Cardiac fibroblast (primary cell): ENCODE results near the gene EXOC1.

Experiments used
- DNase-seq, 2 donors: peaks; one replicate each; pipeline versions ENCODE4 v3.0.0 to v3.0.0-alpha.2; 2010; ENCODE audit warnings: low read depth in 2 of 2
- H3K4me3 ChIP-seq, 2 donors: replicated peaks in 1 of 2; 1 replicate in 1 of 2; 2 replicates in 1 of 2; pipeline ENCODE4 v1.5.1; 2011; ENCODE audit warnings: low read depth in 2 of 2, low read length in 2 of 2, mild to moderate bottlenecking in 2 of 2, moderate library complexity in 1 of 2
- TF ChIP-seq, protein P1 (sequence below): IDR thresholded peaks from one replicate; pipeline ENCODE4 v1.5.1; 2011; ENCODE audit warnings: low read depth, mild to moderate bottlenecking, low read length, inconsistent platforms

EXOC1 gene

GRCh38 chr4:55876387-55876786 lies 22.9 kb downstream of the EXOC1 start:
- no peak overlapping the region for H3K4me3 ChIP-seq
- DNase-seq: no peak
- TF ChIP-seq, protein P1, sequence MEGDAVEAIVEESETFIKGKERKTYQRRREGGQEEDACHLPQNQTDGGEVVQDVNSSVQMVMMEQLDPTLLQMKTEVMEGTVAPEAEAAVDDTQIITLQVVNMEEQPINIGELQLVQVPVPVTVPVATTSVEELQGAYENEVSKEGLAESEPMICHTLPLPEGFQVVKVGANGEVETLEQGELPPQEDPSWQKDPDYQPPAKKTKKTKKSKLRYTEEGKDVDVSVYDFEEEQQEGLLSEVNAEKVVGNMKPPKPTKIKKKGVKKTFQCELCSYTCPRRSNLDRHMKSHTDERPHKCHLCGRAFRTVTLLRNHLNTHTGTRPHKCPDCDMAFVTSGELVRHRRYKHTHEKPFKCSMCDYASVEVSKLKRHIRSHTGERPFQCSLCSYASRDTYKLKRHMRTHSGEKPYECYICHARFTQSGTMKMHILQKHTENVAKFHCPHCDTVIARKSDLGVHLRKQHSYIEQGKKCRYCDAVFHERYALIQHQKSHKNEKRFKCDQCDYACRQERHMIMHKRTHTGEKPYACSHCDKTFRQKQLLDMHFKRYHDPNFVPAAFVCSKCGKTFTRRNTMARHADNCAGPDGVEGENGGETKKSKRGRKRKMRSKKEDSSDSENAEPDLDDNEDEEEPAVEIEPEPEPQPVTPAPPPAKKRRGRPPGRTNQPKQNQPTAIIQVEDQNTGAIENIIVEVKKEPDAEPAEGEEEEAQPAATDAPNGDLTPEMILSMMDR: no peak

GRCh38 chr4:55879224-55879623 lies 25.8 kb downstream of the EXOC1 start:
- TF ChIP-seq, protein P1: no peak
- no peak for DNase-seq
- no peak overlapping the region for H3K4me3 ChIP-seq

DNA sequence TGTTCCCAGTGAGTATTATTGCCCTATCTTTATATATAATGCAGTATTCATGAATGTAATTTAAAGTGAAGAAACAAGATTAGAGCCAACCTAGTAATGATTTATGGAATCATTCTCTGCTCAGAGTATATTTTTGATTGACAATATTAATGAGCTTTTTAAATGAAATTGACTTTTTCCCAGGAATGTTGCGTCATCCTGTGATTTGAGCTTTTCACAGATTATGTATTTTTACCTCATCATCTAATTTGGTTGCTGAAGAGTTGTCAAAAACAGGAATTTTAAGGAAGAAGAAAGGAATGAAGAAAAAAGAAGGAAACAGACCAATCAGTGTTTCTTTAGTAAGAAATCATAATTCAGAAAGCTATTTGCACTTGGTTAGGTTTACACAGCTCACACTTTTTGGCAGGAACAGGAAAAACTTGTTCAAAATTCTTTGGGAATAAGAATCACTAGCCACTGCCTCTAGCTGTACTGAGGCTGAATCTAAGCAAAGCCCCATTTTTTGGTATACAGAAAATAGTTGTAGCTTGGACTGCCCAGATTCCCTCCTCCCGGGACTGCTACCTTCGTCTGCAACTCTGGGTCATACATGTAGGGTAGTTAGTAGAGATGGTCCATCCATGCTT lies 27.3 kb downstream of the EXOC1 start:
- no peak for DNase-seq
- TF ChIP-seq, protein P1: no peak
- H3K4me3 ChIP-seq: no peak overlapping the region

GRCh38 chr4:55884093-55884850 lies 30.8 kb downstream of the EXOC1 start:
- no peak overlapping the region for H3K4me3 ChIP-seq
- TF ChIP-seq, protein P1: no peak
- no peak for DNase-seq

GRCh38 chr4:55884851-55885219 lies 31.4 kb downstream of the EXOC1 start:
- TF ChIP-seq, protein P1: no peak
- no peak overlapping the region for H3K4me3 ChIP-seq
- DNase-seq: no peak

DNA sequence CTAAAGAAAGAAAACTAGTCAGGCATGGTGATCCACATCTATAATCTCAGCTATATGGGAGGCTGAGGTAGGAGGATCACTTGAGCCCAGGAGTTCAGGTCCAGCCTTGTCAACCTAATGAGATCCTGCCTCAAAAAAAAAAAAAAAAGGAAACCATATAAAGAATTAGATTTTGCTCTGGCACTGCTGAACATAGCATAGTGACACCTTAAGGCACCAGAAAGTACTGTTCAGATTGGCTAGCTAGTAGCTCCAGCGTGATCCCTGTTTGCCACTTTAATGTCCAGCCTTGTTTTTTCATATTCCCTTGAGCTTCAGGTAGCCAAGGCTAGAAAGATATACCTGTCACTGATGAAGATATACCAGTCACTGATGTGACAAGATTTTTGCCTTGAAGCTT lies 34.1 kb downstream of the EXOC1 start:
- DNase-seq: peak in 1 of 2 donors; percentile 4
- H3K4me3 ChIP-seq: no peak overlapping the region
- TF ChIP-seq, protein P1: no peak

DNA sequence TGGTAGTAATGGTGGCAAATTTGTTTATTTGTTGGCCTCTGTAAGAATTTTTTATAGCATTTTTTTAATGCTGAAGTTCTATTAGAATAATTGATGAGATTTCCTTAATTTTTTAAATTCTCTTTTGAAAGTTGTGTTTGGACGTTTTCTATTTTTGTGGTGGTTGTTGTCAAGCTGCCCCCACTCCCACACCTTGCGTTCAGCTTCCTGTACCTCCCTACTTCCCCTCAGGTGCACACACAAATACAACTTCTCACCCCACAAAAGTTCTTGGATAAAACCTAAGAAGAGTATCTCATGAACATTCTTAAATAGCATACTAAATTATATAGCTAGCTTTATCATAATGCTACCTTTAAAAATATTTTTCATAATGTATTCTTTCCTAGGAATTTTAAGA lies 38.7 kb downstream of the EXOC1 start:
- TF ChIP-seq, protein P1: no peak
- no peak for DNase-seq
- H3K4me3 ChIP-seq: no peak overlapping the region
